NOMO-1 treated with dmso at 0.1 percent for 144 hours (cell line): ENCODE data around the gene DDR1.
A peak's percentile ranks its signal among the peaks of the same experiment; 100 is the strongest.
"Not testable (repeated sequence)": the region's sequence is repeated elsewhere in the genome, so short reads cannot be mapped to it uniquely, and the experiment has no call there.

Experiments used
- DNase-seq: peaks from one replicate; lab custom pipeline; 2025; ENCODE audit not compliant: unreplicated experiment; lab: John Stamatoyannopoulos, UW

Gene DDR1

DNA sequence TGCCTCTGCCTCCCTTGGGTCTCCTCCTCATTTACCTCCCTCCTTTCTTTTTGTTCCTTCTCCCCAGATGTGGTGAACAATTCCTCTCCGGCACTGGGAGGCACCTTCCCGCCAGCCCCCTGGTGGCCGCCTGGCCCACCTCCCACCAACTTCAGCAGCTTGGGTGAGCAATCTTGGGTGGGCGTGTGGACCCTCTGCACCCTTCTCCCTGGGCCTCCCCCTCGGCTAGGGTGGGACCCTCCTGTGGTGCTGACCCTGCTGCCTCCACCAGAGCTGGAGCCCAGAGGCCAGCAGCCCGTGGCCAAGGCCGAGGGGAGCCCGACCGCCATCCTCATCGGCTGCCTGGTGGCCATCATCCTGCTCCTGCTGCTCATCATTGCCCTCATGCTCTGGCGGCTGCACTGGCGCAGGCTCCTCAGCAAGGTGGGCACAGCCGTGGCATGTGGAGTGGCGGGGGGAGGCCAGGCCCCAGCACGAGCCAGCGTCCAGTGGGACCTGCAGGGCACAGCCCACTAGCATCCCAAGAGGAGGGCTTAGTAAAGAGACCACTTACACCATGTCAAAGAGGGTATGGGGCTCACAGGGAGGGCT lies 8.8 kb downstream of the DDR1 start:
- DNase-seq = no peak

DNA sequence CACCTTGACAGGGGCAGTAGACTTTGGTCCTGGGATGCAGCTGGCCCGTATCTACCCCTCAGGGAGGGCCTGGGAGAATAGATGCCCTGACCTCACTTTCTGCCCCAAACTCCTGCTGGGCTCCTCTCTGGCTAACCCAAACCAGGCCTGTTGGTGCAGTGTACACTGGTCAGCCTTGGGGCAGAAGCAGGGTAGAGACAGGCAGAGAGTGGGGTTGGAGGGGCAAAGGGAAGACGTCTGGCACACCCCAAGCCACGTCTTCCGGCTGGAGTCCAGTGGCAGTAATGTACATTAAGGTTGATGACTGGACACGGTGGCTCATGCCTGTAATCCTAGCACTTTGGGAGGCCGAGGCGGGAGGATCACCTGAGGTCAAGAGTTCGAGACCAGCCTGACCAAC lies 9.3 kb downstream of the DDR1 start:
- DNase-seq = no peak

DNA sequence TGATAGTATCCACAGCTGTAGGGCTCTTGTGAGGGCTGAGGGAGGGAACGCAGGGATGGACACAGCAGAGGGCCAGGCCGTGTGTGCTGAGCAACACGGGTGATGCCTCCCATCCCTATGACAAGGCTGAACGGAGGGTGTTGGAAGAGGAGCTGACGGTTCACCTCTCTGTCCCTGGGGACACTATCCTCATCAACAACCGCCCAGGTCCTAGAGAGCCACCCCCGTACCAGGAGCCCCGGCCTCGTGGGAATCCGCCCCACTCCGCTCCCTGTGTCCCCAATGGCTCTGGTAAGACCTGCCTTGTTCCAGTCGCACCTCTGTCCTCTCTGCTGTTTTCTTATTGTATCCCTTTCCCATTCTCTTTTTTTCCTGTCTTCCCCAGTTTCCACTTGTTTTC lies 10.1 kb downstream of the DDR1 start:
- DNase-seq = no peak

DNA sequence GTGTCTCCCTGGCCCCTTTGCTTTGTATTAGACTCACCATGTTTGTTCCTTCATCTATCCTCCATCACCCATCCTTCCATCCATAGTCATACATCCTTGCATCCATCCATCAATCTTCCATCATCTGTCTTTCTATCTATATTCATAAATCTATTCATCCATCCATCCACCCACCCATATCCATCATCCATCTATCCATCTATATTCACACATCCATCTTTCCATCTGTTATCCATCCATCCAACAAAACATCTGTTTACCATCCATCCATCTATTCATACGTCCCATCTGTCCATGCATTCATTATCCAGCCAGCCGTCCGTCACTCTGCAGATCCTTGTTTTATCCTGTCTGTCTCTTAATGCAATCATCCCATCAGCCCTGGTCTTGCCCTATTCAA lies 10.6 kb downstream of the DDR1 start:
- DNase-seq = no peak

DNA sequence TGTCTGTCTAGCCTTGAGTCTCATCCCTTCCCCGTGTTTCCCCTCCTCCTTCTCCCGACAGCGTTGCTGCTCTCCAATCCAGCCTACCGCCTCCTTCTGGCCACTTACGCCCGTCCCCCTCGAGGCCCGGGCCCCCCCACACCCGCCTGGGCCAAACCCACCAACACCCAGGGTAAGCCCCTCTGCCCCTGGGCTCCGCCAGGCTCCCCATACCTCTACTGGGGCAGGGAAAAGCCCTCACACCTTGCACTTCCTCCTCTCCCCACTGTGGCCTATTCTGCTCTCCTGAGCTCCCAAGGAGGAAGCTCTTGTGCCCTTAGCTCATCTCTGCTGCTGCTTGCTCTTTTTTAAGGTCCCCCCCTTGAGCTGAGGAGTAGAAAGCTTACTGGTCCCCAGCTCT lies 11.0 kb downstream of the DDR1 start:
- DNase-seq = no peak

DNA sequence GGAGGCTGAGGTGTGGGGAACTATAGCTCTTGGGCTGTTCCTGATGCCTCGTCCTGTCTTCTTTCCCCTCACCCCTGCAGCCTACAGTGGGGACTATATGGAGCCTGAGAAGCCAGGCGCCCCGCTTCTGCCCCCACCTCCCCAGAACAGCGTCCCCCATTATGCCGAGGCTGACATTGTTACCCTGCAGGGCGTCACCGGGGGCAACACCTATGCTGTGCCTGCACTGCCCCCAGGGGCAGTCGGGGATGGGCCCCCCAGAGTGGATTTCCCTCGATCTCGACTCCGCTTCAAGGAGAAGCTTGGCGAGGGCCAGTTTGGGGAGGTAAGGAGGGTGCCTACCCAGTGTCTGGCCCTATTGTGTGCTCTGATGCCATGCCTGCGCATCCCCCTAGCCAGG lies 12.2 kb downstream of the DDR1 start:
- no peak for DNase-seq

DNA sequence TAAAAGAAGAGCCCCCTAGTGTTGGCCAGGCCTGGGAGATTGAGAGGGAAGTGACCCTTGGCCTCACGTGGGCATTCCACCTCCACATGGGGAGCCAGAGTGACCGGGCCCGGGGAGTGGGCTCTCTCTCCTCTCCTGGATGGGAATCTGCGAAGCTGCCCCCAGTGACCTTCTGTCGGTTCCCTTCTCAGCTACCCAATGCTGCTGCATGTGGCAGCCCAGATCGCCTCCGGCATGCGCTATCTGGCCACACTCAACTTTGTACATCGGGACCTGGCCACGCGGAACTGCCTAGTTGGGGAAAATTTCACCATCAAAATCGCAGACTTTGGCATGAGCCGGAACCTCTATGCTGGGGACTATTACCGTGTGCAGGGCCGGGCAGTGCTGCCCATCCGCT lies 13.6 kb downstream of the DDR1 start:
- DNase-seq = no peak

DNA sequence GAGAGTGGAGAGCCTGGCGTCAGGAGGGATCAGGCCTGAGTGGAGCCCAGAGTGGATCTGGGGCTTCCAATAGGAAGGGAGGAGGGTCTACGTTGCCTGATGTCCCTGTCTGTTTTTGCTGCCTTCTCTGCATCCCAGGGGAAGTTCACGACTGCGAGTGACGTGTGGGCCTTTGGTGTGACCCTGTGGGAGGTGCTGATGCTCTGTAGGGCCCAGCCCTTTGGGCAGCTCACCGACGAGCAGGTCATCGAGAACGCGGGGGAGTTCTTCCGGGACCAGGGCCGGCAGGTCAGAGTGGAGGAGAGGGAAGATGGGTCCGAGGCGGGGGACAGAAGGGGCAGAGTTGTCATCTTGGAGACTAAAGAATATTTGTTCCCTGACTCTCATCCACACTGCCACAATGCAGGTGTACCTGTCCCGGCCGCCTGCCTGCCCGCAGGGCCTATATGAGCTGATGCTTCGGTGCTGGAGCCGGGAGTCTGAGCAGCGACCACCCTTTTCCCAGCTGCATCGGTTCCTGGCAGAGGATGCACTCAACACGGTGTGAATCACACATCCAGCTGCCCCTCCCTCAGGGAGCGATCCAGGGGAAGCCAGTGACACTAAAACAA lies 14.5 kb downstream of the DDR1 start:
- no peak for DNase-seq

DNA sequence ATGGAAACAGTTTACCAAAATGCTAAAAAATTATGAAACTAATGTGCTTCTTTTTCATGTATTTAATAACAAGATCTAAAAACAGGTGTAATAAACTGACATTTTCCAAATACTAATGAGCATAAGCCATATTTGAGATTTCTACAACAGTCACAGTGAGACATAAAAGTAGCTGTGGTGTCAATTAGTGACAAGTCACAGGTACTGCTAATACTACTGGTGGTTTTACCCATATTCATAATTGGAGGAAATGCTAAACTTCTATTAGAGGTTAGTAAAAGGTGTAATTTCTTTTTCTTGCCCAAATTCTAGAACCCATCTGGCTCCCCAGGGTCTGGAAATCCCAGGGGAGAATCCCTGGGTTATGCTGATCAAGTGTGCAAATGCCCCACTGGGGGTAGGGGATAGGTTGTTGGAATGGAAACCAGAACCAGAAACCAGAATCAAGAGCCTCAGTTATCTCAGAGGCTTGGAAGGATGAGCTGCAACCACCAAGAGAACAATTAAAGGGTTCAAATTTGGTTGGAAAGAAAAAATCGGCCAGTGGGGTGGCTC lies 16.6 kb downstream of the DDR1 start:
- no peak for DNase-seq

DNA sequence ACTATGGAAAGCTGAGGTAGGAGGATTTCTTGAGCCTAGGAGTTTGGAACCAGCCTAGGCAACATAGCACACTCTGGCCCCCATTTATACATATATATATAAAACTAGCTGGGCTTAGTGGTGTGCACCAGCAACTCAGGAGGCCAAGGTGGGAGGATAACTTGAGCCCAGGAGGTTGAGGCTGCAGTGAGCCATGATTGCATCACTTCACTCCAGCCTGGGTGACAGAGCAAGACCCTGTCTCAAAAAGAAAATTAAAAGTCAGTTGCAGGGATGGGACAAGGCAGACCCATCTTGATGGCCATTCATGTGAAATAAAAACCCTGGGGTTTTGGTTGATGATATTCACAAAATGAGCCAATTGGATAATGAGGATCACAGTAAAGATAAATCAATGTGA lies 17.1 kb downstream of the DDR1 start:
- no peak for DNase-seq

DNA sequence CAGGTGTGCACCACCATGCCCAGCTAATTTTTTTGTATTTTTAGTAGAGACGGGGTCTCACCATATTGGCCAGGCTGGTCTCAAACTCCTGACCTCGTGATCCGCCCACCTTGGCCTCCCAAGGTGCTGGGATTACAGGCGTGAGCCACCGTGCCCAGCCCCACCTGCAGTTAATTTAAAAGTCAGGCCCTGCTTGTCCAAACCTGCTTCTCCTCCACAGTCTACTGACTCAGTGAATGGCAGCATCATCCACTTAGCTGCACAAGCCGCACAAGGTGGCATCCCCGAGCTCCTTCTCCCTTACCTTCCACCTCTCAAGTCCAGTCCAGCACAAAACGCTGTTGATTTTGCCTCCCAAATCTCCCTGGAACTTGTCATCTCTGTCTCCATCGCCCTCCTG lies 17.9 kb downstream of the DDR1 start:
- DNase-seq = not testable (repeated sequence)

DNA sequence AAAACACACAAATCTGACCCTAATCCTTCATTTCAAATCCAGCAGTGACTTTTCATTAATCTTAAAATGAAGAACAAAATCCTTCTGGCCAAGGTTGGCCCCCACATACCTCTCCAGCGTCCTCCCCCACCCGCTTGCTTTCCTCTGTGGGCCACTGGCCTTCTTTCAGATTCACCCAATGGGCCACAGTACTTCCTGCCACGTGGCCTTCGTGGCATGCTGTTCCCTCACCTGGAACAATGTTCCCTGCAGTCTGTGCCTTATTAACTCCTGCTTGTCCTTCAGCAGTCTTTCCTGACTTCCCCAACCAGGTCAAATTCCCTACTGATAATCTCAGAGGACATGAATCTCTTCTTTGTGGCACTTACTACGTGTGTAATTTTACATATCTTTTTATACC lies 18.4 kb downstream of the DDR1 start:
- DNase-seq = no peak

DNA sequence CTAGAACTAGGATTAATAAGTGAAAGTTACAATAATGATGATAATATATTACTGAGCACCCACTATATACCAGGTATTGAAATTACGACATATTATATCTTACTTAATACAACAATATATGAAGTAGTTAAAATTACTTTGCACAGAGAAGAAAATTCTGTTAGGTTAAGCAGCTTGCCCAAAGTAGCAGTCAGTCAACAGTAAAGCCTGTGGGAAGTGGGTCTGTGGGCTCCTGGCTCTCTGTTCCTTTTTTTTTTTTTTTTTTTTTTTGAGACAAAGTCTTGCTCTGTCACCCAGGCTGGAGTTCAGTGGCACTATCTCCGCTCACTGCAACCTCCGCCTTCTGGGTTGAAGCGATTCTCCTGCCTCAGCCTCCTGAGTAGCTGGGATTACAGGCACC lies 18.9 kb downstream of the DDR1 start:
- no peak for DNase-seq

DNA sequence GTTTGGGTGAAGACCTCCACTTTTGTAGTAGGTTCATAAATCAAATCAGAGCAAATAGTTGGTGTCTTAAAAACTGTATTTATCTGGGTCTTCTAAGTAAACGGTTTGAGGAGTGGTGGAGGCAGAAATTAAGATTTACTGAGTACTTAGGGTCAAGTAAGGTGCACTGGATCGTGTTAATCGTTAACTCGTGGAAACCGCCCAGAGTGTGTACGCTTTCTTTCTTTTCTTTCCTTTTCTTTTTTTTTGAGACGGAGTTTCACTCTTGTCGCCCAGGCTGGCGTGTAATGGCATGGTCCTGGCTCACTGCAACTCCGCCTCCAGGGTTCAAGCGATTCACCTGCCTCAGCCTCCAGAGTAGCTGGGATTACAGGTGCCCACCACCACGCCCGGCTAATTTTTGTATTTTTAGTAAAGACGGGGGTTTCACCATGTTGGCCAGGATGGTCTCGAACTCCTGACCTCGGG lies 23.0 kb downstream of the DDR1 start:
- not testable (repeated sequence) for DNase-seq

DNA sequence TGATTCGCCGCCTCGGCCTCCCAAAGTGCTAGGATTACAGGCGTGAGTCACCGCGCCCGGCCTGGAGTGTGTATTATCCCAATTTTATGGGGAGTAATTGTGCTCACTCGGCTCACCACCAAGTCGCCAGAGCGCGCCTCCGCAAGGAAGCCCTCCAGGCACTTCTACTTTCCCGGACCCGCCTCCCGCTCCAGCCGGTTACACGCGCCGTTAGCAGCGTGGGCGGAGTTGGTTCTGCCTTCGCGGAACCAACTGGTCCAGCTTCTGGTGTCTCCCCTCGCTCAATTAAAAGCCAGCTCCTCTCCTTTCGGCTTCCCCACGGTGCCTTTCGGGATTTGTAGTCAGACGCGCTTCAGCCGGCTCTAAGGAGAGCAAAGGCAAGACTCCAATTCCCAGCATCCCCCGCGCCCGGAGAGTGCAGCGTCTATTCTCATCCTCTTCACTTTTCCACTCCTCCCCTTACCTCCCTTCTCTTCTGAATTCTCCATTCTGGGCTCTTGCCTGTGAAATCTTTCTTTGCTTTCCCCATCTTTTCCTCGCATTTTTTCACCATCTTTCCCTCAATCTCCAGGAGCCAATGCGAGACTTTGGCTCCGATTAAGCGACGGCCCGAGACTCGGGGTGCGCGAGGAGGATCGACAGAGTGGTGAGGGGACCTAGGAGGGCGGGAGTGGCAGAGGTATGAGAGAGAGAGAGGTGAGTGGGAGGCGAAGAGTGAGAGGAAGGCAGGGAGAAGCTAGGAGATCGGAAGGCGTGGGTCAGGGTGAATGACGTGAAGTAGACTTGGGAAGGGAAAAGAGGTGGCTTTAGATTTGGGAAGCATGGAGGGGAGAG lies 23.7 kb downstream of the DDR1 start, which contains the start of gene GTF2H4:
TSS of gene GTF2H4 (plus strand) at position 450 of the 834 bp plus-strand sequence.
- peak; percentile 99 for DNase-seq

DNA sequence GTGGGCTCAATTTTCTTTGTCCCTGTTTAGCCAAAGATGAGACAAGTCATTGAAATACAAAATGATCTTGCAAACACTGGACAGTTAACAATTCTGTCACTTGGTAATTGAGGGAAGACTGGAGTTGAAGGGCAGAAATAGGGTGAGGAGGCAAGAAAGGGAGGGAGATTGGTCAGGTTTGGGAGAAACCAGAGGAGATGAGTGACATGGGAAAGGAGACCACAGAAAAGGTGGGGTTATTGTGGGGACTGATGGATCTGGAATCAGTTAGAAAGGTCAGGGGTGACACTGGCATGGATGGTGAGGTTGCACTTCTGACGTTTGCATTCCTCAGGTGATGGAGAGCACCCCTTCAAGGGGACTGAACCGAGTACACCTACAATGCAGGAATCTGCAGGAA lies 24.4 kb downstream of the DDR1 start:
- no peak for DNase-seq

DNA sequence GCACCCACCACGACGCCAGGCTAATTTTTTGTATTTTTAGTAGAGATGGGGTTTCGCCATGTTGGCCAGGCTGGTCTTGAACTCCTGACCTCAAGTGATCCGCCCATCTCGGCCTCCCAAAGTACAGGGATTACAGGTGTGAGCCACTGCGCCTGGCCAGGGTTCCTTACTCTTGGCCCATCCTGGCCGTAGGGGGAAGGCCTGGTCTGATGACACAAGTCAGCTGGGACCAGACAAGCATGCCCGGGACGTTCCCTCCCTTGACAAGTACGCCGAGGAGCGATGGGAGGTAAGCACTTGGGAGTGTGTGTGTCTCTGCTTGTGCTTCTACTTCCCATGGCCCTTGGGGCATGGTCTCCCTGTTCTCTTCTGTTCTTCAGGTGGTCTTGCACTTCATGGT lies 26.2 kb downstream of the DDR1 start:
- not testable (repeated sequence) for DNase-seq

DNA sequence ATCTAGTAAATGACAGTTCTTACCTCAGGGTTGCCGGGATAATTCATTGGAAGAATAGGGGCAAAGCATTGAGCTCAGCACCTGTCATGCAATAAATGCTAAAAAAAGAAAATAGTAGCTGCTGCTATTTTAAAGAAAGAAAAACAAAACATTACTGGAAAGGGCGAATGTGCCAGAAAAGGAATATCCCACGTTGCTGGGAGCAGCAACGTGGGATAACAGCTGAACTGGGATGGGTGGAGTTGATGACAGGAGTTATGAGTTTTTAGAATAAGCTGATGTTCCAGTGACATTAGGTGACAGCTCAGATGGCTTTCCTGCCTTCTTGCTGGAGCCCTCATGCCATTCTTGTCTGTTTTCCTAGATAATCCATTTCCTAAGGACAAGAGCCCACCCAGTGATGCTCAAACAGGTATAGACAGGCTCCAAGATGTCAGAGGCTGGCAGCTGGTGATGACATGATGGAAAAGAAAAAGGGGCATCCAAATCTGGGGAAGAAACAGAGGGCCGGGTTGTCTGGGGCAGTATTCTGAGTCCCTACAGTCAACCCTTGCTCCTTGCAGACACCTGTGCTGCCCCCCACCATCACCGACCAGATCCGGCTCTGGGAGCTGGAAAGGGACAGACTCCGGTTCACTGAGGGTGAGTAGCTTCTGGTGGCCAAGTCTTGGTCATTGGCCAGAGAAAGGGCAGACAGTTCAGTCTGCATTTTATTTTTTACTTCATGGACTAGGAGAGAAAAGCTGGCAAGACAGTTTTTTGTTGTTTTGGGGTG lies 28.6 kb downstream of the DDR1 start:
- no peak for DNase-seq

DNA sequence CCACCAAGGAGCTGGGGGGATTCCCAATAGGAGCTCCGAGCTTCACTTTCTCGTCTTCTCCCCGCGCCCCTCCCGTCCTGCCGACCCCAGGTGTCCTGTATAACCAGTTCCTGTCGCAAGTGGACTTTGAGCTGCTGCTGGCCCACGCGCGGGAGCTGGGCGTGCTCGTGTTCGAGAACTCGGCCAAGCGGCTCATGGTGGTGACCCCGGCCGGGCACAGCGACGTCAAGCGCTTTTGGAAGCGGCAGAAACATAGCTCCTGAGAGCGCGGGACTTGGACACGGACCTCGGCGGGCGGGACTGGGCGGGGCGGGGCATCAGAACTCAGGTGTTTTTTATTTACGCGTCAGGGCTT lies 29.4 kb downstream of the DDR1 start:
- DNase-seq = no peak

DNA sequence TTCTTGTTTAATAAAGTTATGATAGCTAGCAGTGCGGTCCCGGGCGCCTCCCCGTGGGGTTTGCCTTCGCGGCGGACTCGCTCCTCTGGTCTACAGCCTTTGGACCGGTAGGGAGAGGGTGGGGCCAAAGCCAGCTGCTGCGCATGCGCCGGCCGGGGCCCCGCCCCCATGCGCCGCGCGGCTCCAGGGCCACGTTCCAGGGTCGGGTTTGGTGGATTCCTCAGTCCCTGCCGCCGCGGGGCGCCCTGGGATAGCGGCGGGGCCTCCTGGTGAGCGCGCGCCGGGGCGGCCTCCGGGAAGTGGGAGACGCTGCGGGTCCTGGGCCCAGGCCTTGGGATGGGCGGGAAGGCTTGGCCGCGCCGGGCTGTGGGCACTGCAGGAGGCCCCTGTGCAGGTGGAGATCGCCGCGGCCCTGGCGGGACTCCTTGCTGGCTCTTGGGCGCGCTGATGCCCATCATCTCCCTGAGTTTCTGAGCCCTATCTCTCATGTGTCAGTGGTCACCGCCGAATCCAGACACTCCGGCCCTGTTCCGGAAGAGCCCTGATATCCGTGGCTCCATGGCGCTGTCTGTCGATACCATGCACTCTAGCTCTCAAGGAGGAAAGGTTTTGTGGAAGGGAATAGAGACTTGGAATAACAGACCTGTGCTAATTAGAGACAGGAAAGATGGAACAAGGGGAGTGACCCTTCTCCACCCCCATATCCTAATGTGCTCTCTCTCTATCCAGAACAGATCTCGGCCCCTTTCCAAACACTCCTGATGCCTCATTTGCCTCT lies 29.9 kb downstream of the DDR1 start, which contains the start of gene VARS2:
TSS of gene VARS2 (plus strand) at position 163 of the 778 bp plus-strand sequence. CDS start at position 762, 599 bp downstream.
- DNase-seq = peak; percentile 85
